Fibroblast of skin of scalp (primary cell): Measurements from ENCODE around the gene TPMT.

Experiments
- DNase-seq: peaks from one replicate; pipeline ENCODE4 v3.0.0-alpha.2; 2013

TPMT gene

GRCh38 chr6:18110162-18110561 is 44.7 kb downstream of the TPMT start:
- DNase-seq = no peak

- no peak for DNase-seq
These were observed 47.8 kb downstream of the TPMT start for GRCh38 chr6:18107061-18107460.

- DNase-seq = no peak
These were observed 51.9 kb downstream of the TPMT start for GRCh38 chr6:18102783-18103509.

GRCh38 chr6:18101873-18102272 is 53.0 kb downstream of the TPMT start:
- no peak for DNase-seq

- peak; percentile 42 for DNase-seq
These were observed 53.6 kb downstream of the TPMT start for GRCh38 chr6:18101271-18101670.

- DNase-seq = no peak
These were observed 54.6 kb downstream of the TPMT start for GRCh38 chr6:18100296-18100695.

GRCh38 chr6:18099511-18099910 is 55.4 kb downstream of the TPMT start:
- DNase-seq = no peak

- no peak for DNase-seq
These were observed 58.5 kb downstream of the TPMT start for GRCh38 chr6:18096423-18096822.

GRCh38 chr6:18091382-18091781 is 63.5 kb downstream of the TPMT start:
- no peak for DNase-seq

- no peak for DNase-seq
These were observed 64.5 kb downstream of the TPMT start for GRCh38 chr6:18090349-18090786.

- DNase-seq = no peak
These were observed 66.2 kb downstream of the TPMT start for GRCh38 chr6:18088419-18089296.

GRCh38 chr6:18087396-18088165 is 67.3 kb downstream of the TPMT start:
- no peak for DNase-seq

GRCh38 chr6:18081025-18081668 is 73.7 kb downstream of the TPMT start:
- peak; percentile 63 for DNase-seq

GRCh38 chr6:18080544-18080943 is 74.3 kb downstream of the TPMT start:
- DNase-seq = no peak

GRCh38 chr6:18078866-18079265 is 76.0 kb downstream of the TPMT start:
- DNase-seq = no peak
